ENCODE measurements around the gene SLC25A18. TPM values are rescaled to one million over a fixed set of nuclear protein-coding genes. Genes with fewer than 3 reads are reported as not detected.

The SLC25A18 gene
- total RNA-seq (2021) (0.69 to 2.1 TPM (median 1.0 TPM) in 3 replicates), Bru-seq, nascent RNA (percentile 39 among the genes with signal in this experiment)
- long read RNA-seq, experiment 1 = 0 reads
- long read RNA-seq, experiment 2 = 0 reads
- long read RNA-seq, experiment 3, partial matches to known transcripts = 0 of 3 reads
- long read RNA-seq, experiment 3, other reads (novel, unspliced or antisense) = 2 of 3 reads

GRCh38 chr22:17562906-17563870 is at the start of gene SLC25A18:
TSS of gene SLC25A18 (plus strand) at chr22:17563498. CDS start at chr22:17579945, 16,447 bp downstream.
- Mint-ChIP-seq H3K4me3 (no peak within 1 kb of the TSS), H3K27me3 (ENCODE audit: low read depth) (no peaks in the 10 kb centered on the region), H3K4me1 (peaks cover 22% of the 10 kb centered on the region), H3K27ac (peak within 1 kb of the TSS; percentile 90), H3K9me3 (peaks cover 17% of the 10 kb centered on the region), H3K36me3 (peaks cover 28% of the 10 kb centered on the region)
- DNase-seq (ENCODE audit: low spot score) (no peak), ATAC-seq (peak; percentile 72)
- ChIA-PET CTCF (interaction anchor here (0.6 to 1.4 kb wide), 3 partner anchors 25 to 392 kb away, joined by 3 to 4 read pairs (median 3); no protein-coding TSS in a partner anchor), POLR2A (interaction anchor here (0.5 kb wide), 1 partner anchor 35 kb away, joined by 4 read pairs; no protein-coding TSS in a partner anchor)
- no peak for TF ChIP-seq GRHL2 (CRISPR knock-in tag; IDR thresholded peaks at IDR 0.05; ENCODE audit: insufficient replicate concordance, severe bottlenecking)
- TF ChIP-seq AR (CRISPR knock-in tag; IDR thresholded peaks at IDR 0.05) = no peak
- no peak for TF ChIP-seq ZNF532 (CRISPR knock-in tag; IDR thresholded peaks at IDR 0.05; ENCODE audit: borderline replicate concordance)

GRCh38 chr22:17513612-17514011 is 49.7 kb upstream of the SLC25A18 start:
- H3K27ac Mint-ChIP-seq = peak overlapping the region; percentile 9; the same call in 1 of the 2 replicates
- peaks cover 74% of the 10 kb centered on the region for H3K36me3 Mint-ChIP-seq
- no peak overlapping the region for H3K4me3 Mint-ChIP-seq
- ChIA-PET POLR2A (interaction anchor here (0.6 kb wide), 1 partner anchor 167 kb away, joined by 11 read pairs; no protein-coding TSS in a partner anchor), CTCF (interaction anchor here (2.4 kb wide), 1 partner anchor 342 kb away, joined by 8 read pairs; no protein-coding TSS in a partner anchor)
- H3K9me3 Mint-ChIP-seq = no peaks in the 10 kb centered on the region
- no peaks in the 10 kb centered on the region for H3K4me1 Mint-ChIP-seq
- ATAC-seq = no peak
- TF ChIP-seq ATF2 (CRISPR knock-in tag; IDR thresholded peaks at IDR 0.05; ENCODE audit: borderline replicate concordance, low read depth) (no peak), GTF2I (CRISPR knock-in tag; conservative IDR thresholded peaks at IDR 0.05) (no peak)
- H3K27me3 Mint-ChIP-seq (ENCODE audit: low read depth) = no peaks in the 10 kb centered on the region
- DNase-seq (ENCODE audit: low spot score) = no peak

GRCh38 chr22:17514084-17514483 is 49.2 kb upstream of the SLC25A18 start:
- ChIA-PET POLR2A (interaction anchor here (0.6 kb wide), 1 partner anchor 167 kb away, joined by 11 read pairs; no protein-coding TSS in a partner anchor), CTCF (interaction anchor here (1.3 kb wide), 1 partner anchor 342 kb away, joined by 3 read pairs; no protein-coding TSS in a partner anchor)
- H3K4me3 Mint-ChIP-seq = no peak overlapping the region
- H3K27ac Mint-ChIP-seq = peak overlapping the region; percentile 9
- H3K9me3 Mint-ChIP-seq = no peaks in the 10 kb centered on the region
- peaks cover 75% of the 10 kb centered on the region for H3K36me3 Mint-ChIP-seq
- no peak for TF ChIP-seq ZMAT4 (CRISPR knock-in tag; IDR thresholded peaks at IDR 0.05)
- no peaks in the 10 kb centered on the region for H3K27me3 Mint-ChIP-seq (ENCODE audit: low read depth)
- no peak for DNase-seq (ENCODE audit: low spot score)
- ATAC-seq = no peak
- no peaks in the 10 kb centered on the region for H3K4me1 Mint-ChIP-seq
